Upper lobe of left lung (tissue), 6 donors: Measurements from ENCODE around the gene AQP2. TPM values are rescaled to one million over a fixed set of nuclear protein-coding genes. Genes with fewer than 3 reads are reported as not detected.

Experiments used
- ATAC-seq, 2 donors: fragments of 200-7000 bp; cut with Tn5 transposase; one replicate each; pipeline ENCODE4 v1.9.1; 2022; ENCODE audit warnings: mild to moderate bottlenecking in 2 of 2, moderate library complexity in 2 of 2; ENCODE audit not compliant: low FRiP score in 2 of 2
- DNase-seq, 2 donors: peaks; one replicate each; pipeline ENCODE4 v3.0.0-alpha.2; 2019 to 2020
- H3K27ac ChIP-seq, 4 donors: fragments of 200-600 bp; sonication (generic); one replicate each; pipeline ENCODE4 v1.5.1; 2016 to 2019
- H3K27me3 ChIP-seq, 4 donors: fragments of 200-600 bp; sonication (generic); one replicate each; pipeline ENCODE4 v1.5.1; 2017 to 2019
- H3K36me3 ChIP-seq, 4 donors: fragments of 200-600 bp; sonication (generic); one replicate each; pipeline ENCODE4 v1.5.1; 2016 to 2019
- H3K4me1 ChIP-seq, 4 donors: fragments of 200-600 bp; sonication (generic); one replicate each; pipeline ENCODE4 v1.5.1; 2018 to 2019
- H3K4me3 ChIP-seq, 4 donors: fragments of 200-600 bp; sonication (generic); one replicate each; pipeline ENCODE4 v1.5.1; 2017 to 2019; ENCODE audit warnings: mild to moderate bottlenecking in 2 of 4, moderate library complexity in 1 of 4
- H3K9me3 ChIP-seq, 4 donors: fragments of 200-600 bp; sonication (generic); one replicate each; pipeline ENCODE4 v1.5.1; 2018 to 2019
- CTCF ChIP-seq, 6 experiments: fragments of 450-650 bp in 4 of 6; fragments of 200-600 bp in 2 of 6; sonication (generic) in 2 of 6; IDR thresholded peaks; one replicate each; pipeline ENCODE4 v1.5.1; 2016 to 2019; ENCODE audit warnings: antibody characterized with exemption in 6 of 6
- EP300 ChIP-seq, 4 donors: sonication (generic); formaldehyde crosslinking; IDR thresholded peaks; one replicate each; pipeline ENCODE4 v1.5.1; 2017; ENCODE audit warnings: antibody characterized with exemption in 4 of 4, control low read depth in 2 of 4
- POLR2A ChIP-seq, 4 donors: fragments of 450-650 bp; IDR thresholded peaks; one replicate each; pipeline ENCODE4 v1.5.1; 2016 to 2017; ENCODE audit warnings: antibody characterized with exemption in 4 of 4, mild to moderate bottlenecking in 2 of 4
- POLR2AphosphoS5 ChIP-seq, 2 donors: sonication (generic); formaldehyde crosslinking; IDR thresholded peaks; one replicate each; pipeline ENCODE4 v1.5.1; 2017; ENCODE audit warnings: antibody characterized with exemption in 2 of 2
- WGBS, 2 donors: methylation state at CpG; one replicate each; pipeline ENCODE4 v1.1.5; 2017 to 2018; 5-methylcytosine and 5-hydroxymethylcytosine counted together
- total RNA-seq, 6 donors: library from RNA; depleted of rRNA in 4 of 6; stranded (reverse); fragments of >200 nt in 4 of 6; gene quantifications; one replicate each; pipeline versions ENCODE4 v1.1.0 to v1.2.1, GENCODE V29; 2016 to 2021
- donor health status: DM: no; HTN: no; CAD: no; lungs with moderate emphysema.
- donor health status: DM: no; HTN: yes; CAD: no; lungs with severe emphysema.

AQP2 gene
- total RNA-seq, 6 donors from 2014 or later = 0.15 TPM; not detected in 5

- WGBS, 2 donors = 50% methylated on average over 14 of the region's 15 CpGs; no CpG with 5 or more reads in 1 of the 2 donors
- DNase-seq (peak in 1 of 2 donors; percentile 79), ATAC-seq (peak; percentile 65 to 82)
Measured at GRCh38 chr12:49974231-49974675, 23.7 kb downstream of the AQP2 start.

GRCh38 chr12:49974677-49975317 is 24.3 kb downstream of the AQP2 start:
- no peaks in the 10 kb centered on the region for H3K27me3 ChIP-seq
- 47 to 67% methylated on average over 6 to 8 of the region's 8 CpGs for WGBS, 2 donors
- H3K36me3 ChIP-seq = no peaks in the 10 kb centered on the region
- no peak for TF ChIP-seq EP300 (IDR thresholded peaks at IDR 0.05)
- TF ChIP-seq CTCF (IDR thresholded peaks at IDR 0.05) = no peak
- no peak for TF ChIP-seq POLR2AphosphoS5 (IDR thresholded peaks at IDR 0.05)
- ATAC-seq = no peak
- DNase-seq = no peak
- no peaks in the 10 kb centered on the region for H3K9me3 ChIP-seq
- no peak overlapping the region for H3K4me3 ChIP-seq
- peaks cover 0 to 5% (median 2%) of the 10 kb centered on the region in 4 donors for H3K4me1 ChIP-seq
- peak overlapping the region in 1 of 4 donors; percentile 18 for H3K27ac ChIP-seq

More at GRCh38 chr12:49974231-49974675, 23.7 kb downstream of the AQP2 start:
- no peak overlapping the region for H3K27ac ChIP-seq
- no peaks in the 10 kb centered on the region for H3K36me3 ChIP-seq
- no peak overlapping the region for H3K4me3 ChIP-seq
- no peaks in the 10 kb centered on the region for H3K9me3 ChIP-seq
- peaks cover 0 to 5% (median 2%) of the 10 kb centered on the region in 4 donors for H3K4me1 ChIP-seq
- no peaks in the 10 kb centered on the region for H3K27me3 ChIP-seq
- TF ChIP-seq POLR2AphosphoS5 (IDR thresholded peaks at IDR 0.05) (no peak), CTCF (IDR thresholded peaks at IDR 0.05) (peak; percentile 27 to 79 (median 64))

- Histone ChIP-seq H3K4me3 (no peak overlapping the region), H3K9me3 (no peaks in the 10 kb centered on the region), H3K27ac (peak overlapping the region in 1 of 4 donors; percentile 18), H3K36me3 (no peaks in the 10 kb centered on the region), H3K27me3 (no peaks in the 10 kb centered on the region), H3K4me1 (peaks cover 0 to 5% (median 2%) of the 10 kb centered on the region in 4 donors)
- WGBS, 2 donors = 79 to 80% methylated on average over 9 to 16 of the region's 17 CpGs
- TF ChIP-seq POLR2A (IDR thresholded peaks at IDR 0.05) (no peak), CTCF (IDR thresholded peaks at IDR 0.05) (no peak), POLR2AphosphoS5 (IDR thresholded peaks at IDR 0.05) (no peak), EP300 (IDR thresholded peaks at IDR 0.05) (no peak)
- no peak for ATAC-seq
- peak in 1 of 2 donors; percentile 61 for DNase-seq
Measured at GRCh38 chr12:49975318-49975761, 24.8 kb downstream of the AQP2 start.

GRCh38 chr12:49976557-49976956 is 26.0 kb downstream of the AQP2 start:
- Histone ChIP-seq H3K36me3 (no peaks in the 10 kb centered on the region), H3K9me3 (no peaks in the 10 kb centered on the region), H3K4me3 (no peak overlapping the region), H3K27me3 (no peaks in the 10 kb centered on the region), H3K27ac (no peak overlapping the region), H3K4me1 (peaks cover 0 to 5% (median 2%) of the 10 kb centered on the region in 4 donors)
- WGBS, 2 donors = 72 to 88% methylated on average over 1 to 2 of the region's 2 CpGs
- ATAC-seq = no peak
- TF ChIP-seq POLR2AphosphoS5 (IDR thresholded peaks at IDR 0.05) (no peak), CTCF (IDR thresholded peaks at IDR 0.05) (no peak), EP300 (IDR thresholded peaks at IDR 0.05) (no peak), POLR2A (IDR thresholded peaks at IDR 0.05) (no peak)
- DNase-seq = no peak

GRCh38 chr12:49978125-49978524 is 27.6 kb downstream of the AQP2 start:
- Histone ChIP-seq H3K9me3 (no peaks in the 10 kb centered on the region), H3K27ac (no peak overlapping the region), H3K36me3 (no peaks in the 10 kb centered on the region), H3K27me3 (no peaks in the 10 kb centered on the region), H3K4me3 (no peak overlapping the region), H3K4me1 (peaks cover 0 to 5% (median 4%) of the 10 kb centered on the region in 4 donors)
- TF ChIP-seq CTCF (IDR thresholded peaks at IDR 0.05) (no peak), EP300 (IDR thresholded peaks at IDR 0.05) (no peak), POLR2AphosphoS5 (IDR thresholded peaks at IDR 0.05) (no peak), POLR2A (IDR thresholded peaks at IDR 0.05) (no peak)
- ATAC-seq = no peak
- 61 to 70% methylated on average over 3 to 4 of the region's 4 CpGs for WGBS, 2 donors
- DNase-seq = no peak
